AG08396 (cell line): ENCODE measurements around the gene C2orf81.
"Not testable (repeated sequence)": the region's sequence is repeated elsewhere in the genome, so short reads cannot be mapped to it uniquely, and the experiment has no call there.

Experiments
- DNase-seq: peaks from one replicate; pipeline ENCODE4 v3.0.0; 2012; ENCODE audit warnings: low spot score, mixed read lengths

Gene C2orf81

GRCh38 chr2:74442483-74443297 is 21.3 kb upstream of the C2orf81 start:
- DNase-seq: not testable (repeated sequence)

- no peak for DNase-seq
Measured at GRCh38 chr2:74441690-74442482, 20.5 kb upstream of the C2orf81 start, which contains the start of gene RTKN. Gene RTKN (minus strand): TSS chr2:74441937. CDS start chr2:74441816, 121 bp downstream.

GRCh38 chr2:74441170-74441689 is 19.8 kb upstream of the C2orf81 start:
- DNase-seq: no peak

GRCh38 chr2:74440378-74441169 is 19.2 kb upstream of the C2orf81 start:
- peak; percentile 99 for DNase-seq

GRCh38 chr2:74439803-74440377 is 18.5 kb upstream of the C2orf81 start:
- peak; percentile 88 for DNase-seq

- no peak for DNase-seq
Measured at GRCh38 chr2:74439373-74439772, 18.0 kb upstream of the C2orf81 start.

GRCh38 chr2:74438248-74438647 is 16.8 kb upstream of the C2orf81 start:
- DNase-seq: no peak

GRCh38 chr2:74436848-74437695 is 15.7 kb upstream of the C2orf81 start:
- no peak for DNase-seq

GRCh38 chr2:74436111-74436805 is 14.8 kb upstream of the C2orf81 start:
- DNase-seq: no peak

- DNase-seq: no peak
Measured at GRCh38 chr2:74430502-74430901, 9.1 kb upstream of the C2orf81 start.

GRCh38 chr2:74429487-74430451 is 8.3 kb upstream of the C2orf81 start:
- no peak for DNase-seq

GRCh38 chr2:74428675-74429074 is 7.3 kb upstream of the C2orf81 start:
- no peak for DNase-seq

- DNase-seq: no peak
Measured at GRCh38 chr2:74427551-74427950, 6.1 kb upstream of the C2orf81 start.

GRCh38 chr2:74426181-74426758 is 4.9 kb upstream of the C2orf81 start:
- DNase-seq: no peak

GRCh38 chr2:74425523-74425922 is 4.1 kb upstream of the C2orf81 start:
- DNase-seq: no peak

- no peak for DNase-seq
Measured at GRCh38 chr2:74424995-74425406, 3.6 kb upstream of the C2orf81 start.

GRCh38 chr2:74424139-74424992 is 2.9 kb upstream of the C2orf81 start:
- no peak for DNase-seq
